Bronchial epithelial cell (primary cell): ENCODE measurements around the gene BRAP. TPM values are rescaled to one million over a fixed set of nuclear protein-coding genes. Genes with fewer than 3 reads are reported as not detected.
"Not testable (repeated sequence)": the region's sequence is repeated elsewhere in the genome, so short reads cannot be mapped to it uniquely, and the experiment has no call there.

Experiments
- DNase-seq: peaks from one replicate; pipeline ENCODE4 v3.0.0-alpha.2; 2010; ENCODE audit warnings: low read depth
- FAIRE-seq: peaks from 2 replicates; lab custom pipeline; 2011; peaks lifted over from hg19 to GRCh38; lab: Jason Lieb, UNC
- H3K27me3 ChIP-seq: 2 replicates; pipeline ENCODE4 v1.5.1; 2011; ENCODE audit warnings: low read length; ENCODE audit not compliant: control insufficient read depth, insufficient read depth
- H3K36me3 ChIP-seq: 2 replicates; pipeline ENCODE4 v1.5.1; 2011; ENCODE audit warnings: low read length; ENCODE audit not compliant: control insufficient read depth, insufficient read depth
- H3K4me3 ChIP-seq: 2 replicates; pipeline ENCODE4 v1.5.1; 2011; ENCODE audit warnings: mild to moderate bottlenecking, low read depth, low read length, control low read depth
- total RNA-seq: library from RNA; depleted of rRNA; stranded (reverse); fragments of >200 nt; gene quantifications from 2 replicates; pipeline ENCODE4 v1.2.1, GENCODE V29; 2014
- TF ChIP-seq, protein P1 (sequence below): IDR thresholded peaks from 2 replicates; pipeline ENCODE4 v1.5.1; 2011; ENCODE audit warnings: mild to moderate bottlenecking, moderate library complexity, low read length, control low read depth, inconsistent platforms; ENCODE audit not compliant: insufficient read depth, severe bottlenecking

BRAP gene
- total RNA-seq, 1 donor from 2014 or later, result 18.7 TPM

DNA sequence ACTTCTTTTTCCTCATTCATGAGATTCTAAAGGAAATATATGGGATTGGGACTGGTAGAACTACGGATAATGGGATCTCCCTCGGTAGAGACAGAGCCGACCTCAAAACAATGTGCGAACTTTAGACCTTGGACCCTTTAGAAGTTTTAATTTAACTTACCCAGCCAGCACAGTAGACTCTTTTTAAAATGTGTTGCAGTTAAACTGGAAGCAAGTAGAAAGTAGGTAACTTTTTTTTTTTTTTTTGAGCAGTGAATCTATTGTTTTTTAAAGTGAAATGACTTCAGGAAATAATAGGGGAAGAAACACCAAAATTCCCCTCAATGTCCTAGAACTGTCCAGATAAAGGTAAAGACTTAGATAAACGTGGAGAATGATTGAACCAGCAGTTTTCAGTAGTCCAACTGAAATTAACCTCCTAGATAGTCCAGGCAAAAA, 85.5 kb downstream of the BRAP start:
- TF ChIP-seq, protein P1, sequence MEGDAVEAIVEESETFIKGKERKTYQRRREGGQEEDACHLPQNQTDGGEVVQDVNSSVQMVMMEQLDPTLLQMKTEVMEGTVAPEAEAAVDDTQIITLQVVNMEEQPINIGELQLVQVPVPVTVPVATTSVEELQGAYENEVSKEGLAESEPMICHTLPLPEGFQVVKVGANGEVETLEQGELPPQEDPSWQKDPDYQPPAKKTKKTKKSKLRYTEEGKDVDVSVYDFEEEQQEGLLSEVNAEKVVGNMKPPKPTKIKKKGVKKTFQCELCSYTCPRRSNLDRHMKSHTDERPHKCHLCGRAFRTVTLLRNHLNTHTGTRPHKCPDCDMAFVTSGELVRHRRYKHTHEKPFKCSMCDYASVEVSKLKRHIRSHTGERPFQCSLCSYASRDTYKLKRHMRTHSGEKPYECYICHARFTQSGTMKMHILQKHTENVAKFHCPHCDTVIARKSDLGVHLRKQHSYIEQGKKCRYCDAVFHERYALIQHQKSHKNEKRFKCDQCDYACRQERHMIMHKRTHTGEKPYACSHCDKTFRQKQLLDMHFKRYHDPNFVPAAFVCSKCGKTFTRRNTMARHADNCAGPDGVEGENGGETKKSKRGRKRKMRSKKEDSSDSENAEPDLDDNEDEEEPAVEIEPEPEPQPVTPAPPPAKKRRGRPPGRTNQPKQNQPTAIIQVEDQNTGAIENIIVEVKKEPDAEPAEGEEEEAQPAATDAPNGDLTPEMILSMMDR, result no peak
- FAIRE-seq (no peak), DNase-seq (no peak)
- Histone ChIP-seq H3K36me3 (no peaks in the 10 kb centered on the region), H3K27me3 (no peaks in the 10 kb centered on the region), H3K4me3 (peak overlapping the region; percentile 94)

DNA sequence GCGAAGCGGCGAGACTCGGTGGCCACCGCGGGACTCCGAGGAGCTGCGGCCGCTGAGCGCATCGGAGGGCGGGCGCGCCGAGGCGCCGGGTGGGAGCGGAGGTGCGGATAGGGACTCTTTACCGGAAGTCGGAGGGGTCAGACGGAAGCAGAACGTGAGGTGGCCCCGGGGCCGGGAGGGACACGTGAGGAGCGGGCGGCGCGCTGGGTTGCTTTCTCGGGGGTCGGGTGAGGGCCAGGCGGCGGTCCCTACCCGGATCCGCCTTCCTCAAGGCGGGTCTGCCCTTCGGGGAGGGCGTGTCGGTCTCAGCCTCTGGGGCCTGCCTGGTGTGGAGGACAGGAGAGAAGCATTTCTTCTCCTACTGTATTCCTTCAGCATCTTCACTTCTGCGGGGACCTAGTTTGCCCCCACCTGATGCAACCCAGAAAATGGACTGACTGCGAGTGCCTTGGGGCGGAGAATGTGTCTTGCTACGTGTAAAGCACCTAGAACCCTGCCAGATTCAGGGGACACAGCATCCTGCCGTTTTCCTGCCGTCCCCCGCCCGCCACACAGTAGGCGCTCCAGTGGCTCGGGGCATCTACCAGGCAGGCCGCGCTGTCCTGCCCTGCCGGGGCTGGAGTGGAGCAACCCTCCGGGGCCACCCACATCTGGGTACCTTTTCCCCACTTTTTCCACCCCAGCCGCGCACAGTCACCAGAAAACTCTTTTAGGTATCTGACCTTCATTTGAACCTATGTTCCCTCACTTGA, 86.1 kb downstream of the BRAP start:
- TF ChIP-seq, protein P1, result no peak
- H3K27me3 ChIP-seq, result no peaks in the 10 kb centered on the region
- no peak for FAIRE-seq
- peak; percentile 43 for DNase-seq
- H3K36me3 ChIP-seq, result no peaks in the 10 kb centered on the region
- H3K4me3 ChIP-seq, result peak overlapping the region; percentile 94

DNA sequence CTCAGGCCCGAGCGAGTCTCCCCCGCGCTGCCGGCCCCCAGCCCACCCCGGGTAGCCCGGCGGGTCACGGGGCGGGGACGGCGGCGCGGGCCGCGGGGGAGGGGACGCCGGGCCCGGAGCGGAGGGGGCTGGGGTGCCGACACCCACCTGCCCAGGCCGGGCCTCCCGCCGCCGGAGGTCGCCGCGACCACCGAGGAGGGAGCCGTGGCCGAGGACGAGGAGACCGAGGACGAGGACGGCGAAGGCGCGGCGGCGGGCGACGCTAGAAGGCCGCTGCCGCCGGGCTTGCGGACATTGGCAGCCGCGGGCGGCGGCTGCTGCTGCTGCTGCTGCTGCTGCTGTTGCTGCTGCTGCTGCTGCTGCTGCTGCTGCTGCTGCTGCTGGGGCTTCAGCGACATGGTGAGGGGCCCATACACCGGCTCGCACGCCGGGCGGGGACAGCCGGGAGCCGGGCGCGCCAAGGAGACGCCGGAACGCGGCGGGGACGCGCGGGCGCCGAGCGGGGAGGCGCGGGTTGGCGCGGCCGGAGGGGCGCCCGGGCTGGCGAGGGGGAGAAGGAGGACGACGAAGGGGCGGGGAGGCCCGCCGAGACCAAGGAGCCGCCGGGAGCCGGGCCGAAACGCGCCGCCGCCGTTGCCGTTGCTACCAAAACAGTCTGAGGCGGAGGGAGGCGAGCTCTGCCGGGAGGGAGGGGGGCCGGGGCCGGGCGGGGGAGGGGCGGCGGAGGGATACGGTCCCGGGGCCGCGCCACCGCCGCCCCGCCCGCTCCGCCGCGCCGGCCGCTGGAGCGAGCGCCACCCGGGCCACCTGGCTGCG, 86.9 kb downstream of the BRAP start, which contains the start of gene ATXN2:
TSS of gene ATXN2 (minus strand) at position 679 of the 816 bp plus-strand sequence. CDS start at position 398, 281 bp downstream.
- no peak for DNase-seq
- FAIRE-seq, result no peak
- H3K4me3 ChIP-seq, result peak within 1 kb of the TSS; percentile 94
- TF ChIP-seq, protein P1, result no peak
- no peaks in the 10 kb centered on the region for H3K27me3 ChIP-seq
- no peaks in the 10 kb centered on the region for H3K36me3 ChIP-seq

DNA sequence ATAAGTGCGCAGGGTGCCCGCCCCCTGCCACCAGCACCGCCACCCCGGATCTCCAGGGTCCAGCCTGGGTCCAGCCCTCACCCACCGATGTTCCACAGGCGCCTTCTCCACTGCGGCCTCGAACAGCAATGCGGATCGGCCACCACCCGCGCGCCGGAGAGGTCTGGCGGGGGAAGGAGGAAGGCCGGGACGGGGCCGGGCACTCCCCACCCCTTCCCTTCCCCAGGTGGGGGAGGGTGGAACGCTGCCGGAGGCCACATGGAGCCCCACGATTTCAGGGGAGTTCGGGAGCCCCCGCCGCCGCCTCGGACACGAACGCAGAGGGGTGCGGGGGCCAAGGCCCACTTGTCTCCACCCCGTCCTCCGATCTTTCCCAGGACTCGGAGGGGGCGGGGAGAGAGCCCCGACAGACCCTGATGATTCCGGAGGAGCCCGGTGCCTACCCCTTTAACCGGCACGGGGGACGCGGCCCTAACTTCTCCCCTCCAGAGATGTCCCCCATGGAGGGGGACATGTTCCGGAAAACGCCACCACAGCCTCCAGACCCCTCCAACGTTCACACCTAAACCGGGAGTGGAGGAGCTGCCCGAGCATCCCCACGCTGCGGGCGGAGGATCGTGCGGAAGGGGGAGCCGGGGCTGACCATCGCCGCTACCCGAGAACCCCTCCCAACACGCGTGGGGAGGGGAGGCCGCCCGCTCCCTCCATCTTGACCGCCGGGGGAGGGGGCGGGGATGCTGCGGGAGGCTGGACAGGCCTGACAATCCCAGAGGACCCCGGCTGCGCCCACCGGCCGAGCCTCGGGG, 87.7 kb downstream of the BRAP start:
- TF ChIP-seq, protein P1, result no peak
- no peak for FAIRE-seq
- peak overlapping the region; percentile 94 for H3K4me3 ChIP-seq
- no peaks in the 10 kb centered on the region for H3K36me3 ChIP-seq
- no peak for DNase-seq
- H3K27me3 ChIP-seq, result no peaks in the 10 kb centered on the region

DNA sequence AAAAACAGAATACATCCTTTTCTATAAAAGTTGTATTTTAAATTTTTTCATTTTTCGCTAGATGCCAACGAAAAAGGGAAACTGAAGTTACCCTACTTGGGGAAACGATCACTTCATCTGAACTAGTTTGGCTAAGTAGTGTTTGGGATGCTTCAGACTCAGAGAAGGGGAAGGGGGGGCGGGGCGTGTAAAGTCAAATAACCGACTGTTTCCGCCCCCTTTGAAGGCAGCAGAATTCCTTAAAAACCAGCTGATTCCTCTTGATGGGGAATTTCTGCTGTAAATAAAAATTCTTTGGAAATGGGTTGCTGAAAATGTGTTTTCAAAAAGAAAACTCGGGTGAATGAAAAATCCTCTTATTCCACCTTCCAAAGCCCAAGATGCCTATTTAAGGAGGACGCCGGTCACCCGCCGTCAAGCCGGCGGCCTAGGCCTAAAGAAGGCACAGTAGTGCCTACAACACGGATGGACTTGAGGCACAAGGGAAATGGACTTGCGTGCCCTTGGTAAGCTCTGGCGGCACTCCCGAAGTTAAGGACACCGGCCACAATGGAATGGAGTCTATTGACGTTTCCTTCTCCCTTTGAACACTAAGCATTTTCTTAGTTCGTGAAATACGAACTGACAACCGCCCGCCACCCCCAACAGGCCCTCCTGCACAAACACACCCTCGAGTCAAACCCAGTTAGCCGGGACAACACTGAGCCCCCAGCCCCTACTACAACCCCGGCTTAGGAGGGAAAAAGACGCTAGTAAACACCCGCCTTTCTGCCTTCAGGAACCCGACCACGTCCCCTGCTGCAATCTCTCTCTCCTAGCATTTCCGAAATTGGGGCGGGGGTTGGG, 88.5 kb downstream of the BRAP start:
- TF ChIP-seq, protein P1, result no peak
- Histone ChIP-seq H3K36me3 (no peaks in the 10 kb centered on the region), H3K27me3 (no peaks in the 10 kb centered on the region), H3K4me3 (peak overlapping the region; percentile 94)
- DNase-seq, result peak; percentile 39
- no peak for FAIRE-seq

DNA sequence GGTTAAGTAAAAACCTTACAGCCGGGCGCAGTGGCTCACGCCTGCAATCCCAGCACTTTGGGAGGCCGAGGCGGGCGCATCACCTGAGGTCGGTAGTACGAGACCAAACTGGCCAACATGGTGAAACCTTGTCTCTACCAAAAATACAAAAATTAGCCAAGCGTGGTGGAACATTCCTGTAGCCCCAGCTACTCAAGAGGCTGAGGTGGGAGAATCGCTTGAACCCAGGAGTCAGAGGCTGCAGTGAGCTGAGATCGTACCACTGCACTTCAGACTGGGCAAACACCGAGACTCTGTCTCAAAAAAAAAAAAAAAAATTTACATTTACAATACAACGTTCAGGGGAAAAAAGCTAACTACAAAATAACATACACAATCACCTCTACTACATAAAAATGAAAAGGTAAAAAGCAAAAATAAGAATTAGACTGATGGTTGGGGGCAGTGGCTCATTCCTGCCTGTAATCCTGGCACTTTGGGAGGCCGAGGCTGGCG, 90.4 kb downstream of the BRAP start:
- H3K4me3 ChIP-seq, FAIRE-seq, DNase-seq: not testable (repeated sequence)

More for the DNA sequence above, 90.4 kb downstream of the BRAP start:
- not testable (repeated sequence) for H3K27me3 ChIP-seq, H3K36me3 ChIP-seq
